Measurements from ENCODE around the gene DUSP1. TPM values are rescaled to one million over a fixed set of nuclear protein-coding genes. Genes with fewer than 3 reads are reported as not detected.

DUSP1 gene
- polyA plus RNA-seq, 1 donor from 2014 or later = 48.3 TPM

GRCh38 chr5:172730981-172731679 lies 39.9 kb downstream of the DUSP1 start:
- Histone ChIP-seq H3K27me3 (ENCODE audit: insufficient read depth, low read depth, low read length) (no peaks in the 10 kb centered on the region), H4K20me1 (ENCODE audit: insufficient read depth) (no peaks in the 10 kb centered on the region), H3K27ac (ENCODE audit: low read length) (no peak overlapping the region), H3K9me3 (ENCODE audit: low read length) (no peaks in the 10 kb centered on the region), H3K4me2 (ENCODE audit: low read length) (no peak overlapping the region), H3K36me3 (ENCODE audit: insufficient read depth, low read length) (no peaks in the 10 kb centered on the region), H3F3A (ENCODE audit: insufficient read depth, low read length, poor library complexity, severe bottlenecking) (no peaks in the 10 kb centered on the region), H3K9ac (ENCODE audit: low read length) (no peak overlapping the region), H3K79me2 (replicated peaks; ENCODE audit: insufficient read depth, low read length) (no peaks in the 10 kb centered on the region), H3K9me2 (ENCODE audit: insufficient read depth, low read length) (no peaks in the 10 kb centered on the region), H2AFZ (ENCODE audit: low read depth, low read length) (no peak overlapping the region), H3K4me3 (ENCODE audit: low read length) (no peak overlapping the region)
- TF ChIP-seq RAD21 (conservative IDR thresholded peaks at IDR 0.05) = no peak

- Histone ChIP-seq H3K27ac (ENCODE audit: low read length) (no peak overlapping the region), H3K36me3 (ENCODE audit: insufficient read depth, low read length) (no peaks in the 10 kb centered on the region), H3K4me3 (ENCODE audit: low read length) (no peak overlapping the region), H3K79me2 (replicated peaks; ENCODE audit: insufficient read depth, low read length) (no peaks in the 10 kb centered on the region), H3K9me2 (ENCODE audit: insufficient read depth, low read length) (no peaks in the 10 kb centered on the region), H3K9ac (ENCODE audit: low read length) (no peak overlapping the region), H3K9me3 (ENCODE audit: low read length) (no peaks in the 10 kb centered on the region), H3K4me2 (ENCODE audit: low read length) (no peak overlapping the region), H4K20me1 (ENCODE audit: insufficient read depth) (no peaks in the 10 kb centered on the region), H3F3A (ENCODE audit: insufficient read depth, low read length, poor library complexity, severe bottlenecking) (no peaks in the 10 kb centered on the region), H3K27me3 (ENCODE audit: insufficient read depth, low read depth, low read length) (no peaks in the 10 kb centered on the region), H2AFZ (ENCODE audit: low read depth, low read length) (no peak overlapping the region)
- TF ChIP-seq RAD21 (conservative IDR thresholded peaks at IDR 0.05) (no peak), EP300 (conservative IDR thresholded peaks at IDR 0.05; ENCODE audit: poor library complexity, severe bottlenecking) (no peak), REST (IDR thresholded peaks at IDR 0.05; ENCODE audit: borderline replicate concordance) (no peak), SMC3 (conservative IDR thresholded peaks at IDR 0.05; ENCODE audit: poor library complexity) (no peak), CTCF (IDR thresholded peaks at IDR 0.05; ENCODE audit: poor library complexity, severe bottlenecking) (no peak), POLR2AphosphoS5 (IDR thresholded peaks at IDR 0.05) (no peak), MXI1 (conservative IDR thresholded peaks at IDR 0.05; ENCODE audit: poor library complexity, severe bottlenecking) (no peak), EZH2 (IDR thresholded peaks at IDR 0.05; ENCODE audit: borderline replicate concordance, insufficient read depth, low read length, poor library complexity, severe bottlenecking) (no peak), TAF1 (IDR thresholded peaks at IDR 0.05; ENCODE audit: low read depth) (no peak)
Observed at GRCh38 chr5:172730222-172730621, 40.8 kb downstream of the DUSP1 start.

Measured in neural cell (in vitro differentiated cells).